ENCODE results near the gene ACTR3C.
"Not testable (repeated sequence)": the region's sequence is repeated elsewhere in the genome, so short reads cannot be mapped to it uniquely, and the experiment has no call there.

Gene ACTR3C

GRCh38 chr7:150314639-150315239 lies 8.6 kb downstream of the ACTR3C start:
- DNase-seq (ENCODE audit: low read depth in 1 of 2, low spot score in 1 of 2), result no peak

GRCh38 chr7:150313870-150314269 lies 9.5 kb downstream of the ACTR3C start:
- no peak for DNase-seq (ENCODE audit: low read depth in 1 of 2, low spot score in 1 of 2)

- DNase-seq (ENCODE audit: low read depth in 1 of 2, low spot score in 1 of 2), result no peak
Measured at GRCh38 chr7:150313367-150313809, 10.0 kb downstream of the ACTR3C start.

- not testable (repeated sequence) for DNase-seq (ENCODE audit: low read depth in 1 of 2, low spot score in 1 of 2)
Measured at GRCh38 chr7:150312649-150313366, 10.5 kb downstream of the ACTR3C start.

- DNase-seq (ENCODE audit: low read depth in 1 of 2, low spot score in 1 of 2), result no peak
Measured at GRCh38 chr7:150311711-150312110, 11.6 kb downstream of the ACTR3C start.

- DNase-seq (ENCODE audit: low read depth in 1 of 2, low spot score in 1 of 2), result no peak
Measured at GRCh38 chr7:150311146-150311545, 12.2 kb downstream of the ACTR3C start.

- no peak for DNase-seq (ENCODE audit: low read depth in 1 of 2, low spot score in 1 of 2)
Measured at GRCh38 chr7:150308575-150308974, 14.8 kb downstream of the ACTR3C start.

GRCh38 chr7:150307904-150308303 lies 15.4 kb downstream of the ACTR3C start:
- no peak for DNase-seq (ENCODE audit: low read depth in 1 of 2, low spot score in 1 of 2)

GRCh38 chr7:150307129-150307528 lies 16.2 kb downstream of the ACTR3C start:
- no peak for DNase-seq (ENCODE audit: low read depth in 1 of 2, low spot score in 1 of 2)

- DNase-seq (ENCODE audit: low read depth in 1 of 2, low spot score in 1 of 2), result not testable (repeated sequence)
Measured at GRCh38 chr7:150306377-150306776, 17.0 kb downstream of the ACTR3C start.

- not testable (repeated sequence) for DNase-seq (ENCODE audit: low read depth in 1 of 2, low spot score in 1 of 2)
Measured at GRCh38 chr7:150305903-150306284, 17.5 kb downstream of the ACTR3C start.

GRCh38 chr7:150305259-150305902 lies 18.0 kb downstream of the ACTR3C start:
- DNase-seq (ENCODE audit: low read depth in 1 of 2, low spot score in 1 of 2), result not testable (repeated sequence)

- not testable (repeated sequence) for DNase-seq (ENCODE audit: low read depth in 1 of 2, low spot score in 1 of 2)
Measured at GRCh38 chr7:150304499-150305258, 18.7 kb downstream of the ACTR3C start.

- not testable (repeated sequence) for DNase-seq (ENCODE audit: low read depth in 1 of 2, low spot score in 1 of 2)
Measured at GRCh38 chr7:150302908-150303310, 20.4 kb downstream of the ACTR3C start.

GRCh38 chr7:150297978-150298377 lies 25.4 kb downstream of the ACTR3C start:
- not testable (repeated sequence) for DNase-seq (ENCODE audit: low read depth in 1 of 2, low spot score in 1 of 2)

GRCh38 chr7:150296802-150297201 lies 26.5 kb downstream of the ACTR3C start:
- not testable (repeated sequence) for DNase-seq (ENCODE audit: low read depth in 1 of 2, low spot score in 1 of 2)

- not testable (repeated sequence) for DNase-seq (ENCODE audit: low read depth in 1 of 2, low spot score in 1 of 2)
Measured at GRCh38 chr7:150295614-150296013, 27.7 kb downstream of the ACTR3C start.

- DNase-seq (ENCODE audit: low read depth in 1 of 2, low spot score in 1 of 2), result not testable (repeated sequence)
Measured at GRCh38 chr7:150295027-150295426, 28.3 kb downstream of the ACTR3C start.

GRCh38 chr7:150290317-150290716 lies 33.0 kb downstream of the ACTR3C start:
- DNase-seq (ENCODE audit: low read depth in 1 of 2, low spot score in 1 of 2), result not testable (repeated sequence)

GRCh38 chr7:150288816-150289215 lies 34.5 kb downstream of the ACTR3C start:
- DNase-seq (ENCODE audit: low read depth in 1 of 2, low spot score in 1 of 2), result not testable (repeated sequence)

GRCh38 chr7:150287815-150288214 lies 35.5 kb downstream of the ACTR3C start:
- not testable (repeated sequence) for DNase-seq (ENCODE audit: low read depth in 1 of 2, low spot score in 1 of 2)

All from activated CD4-positive, alpha-beta T cell treated with anti-CD3 and anti-CD28 coated beads, Interleukin-2, amount 50 U/mL, for 24 hours (primary cell).